HepG2 (cell line): Measurements from ENCODE around the gene STIP1. TPM values are rescaled to one million over a fixed set of nuclear protein-coding genes. Genes with fewer than 3 reads are reported as not detected.

Experiments
- BORCS8-MEF2B ChIP-seq: sonication (generic); formaldehyde crosslinking; IDR thresholded peaks from 2 replicates; pipeline ENCODE4 v1.8.0; 2022; ENCODE audit warnings: mild to moderate bottlenecking, missing genetic modification reagents
- CCDC6 ChIP-seq: sonication (generic); formaldehyde crosslinking; IDR thresholded peaks from 2 replicates; pipeline ENCODE4 v1.8.1; 2022; ENCODE audit warnings: mild to moderate bottlenecking, missing genetic modification reagents, moderate library complexity
- DNMT3B ChIP-seq: conservative IDR thresholded peaks from 2 replicates; pipeline ENCODE4 v1.6.1; 2016; ENCODE audit warnings: missing biosample characterization, control low read depth
- HIVEP1 ChIP-seq: sonication (generic); formaldehyde crosslinking; IDR thresholded peaks from 2 replicates; pipeline ENCODE4 v1.4.0; 2020; ENCODE audit warnings: mild to moderate bottlenecking, missing genetic modification reagents
- HNRNPUL1 ChIP-seq: fragments of 200-400 bp; formaldehyde crosslinking; IDR thresholded peaks from 2 replicates; pipeline ENCODE4 v1.6.1; 2017; ENCODE audit warnings: low read depth, mild to moderate bottlenecking, low read length, moderate library complexity
- KDM5A ChIP-seq: fragments of 200-600 bp; sonication (generic); IDR thresholded peaks from 2 replicates; pipeline ENCODE4 v1.7.0; 2018; ENCODE audit warnings: antibody characterized with exemption, mild to moderate bottlenecking, low read length, borderline replicate concordance
- LCORL ChIP-seq, 2 experiments: fragments of 450-650 bp in 1 of 2; sonication (generic) in 1 of 2; formaldehyde crosslinking in 1 of 2; IDR thresholded peaks; 2 replicates each; pipeline versions ENCODE4 v1.5.0 to v1.6.1; 2017 to 2020; ENCODE audit warnings: antibody characterized with exemption in 1 of 2, missing genetic modification reagents in 1 of 2
- MAFG ChIP-seq: sonication (generic); formaldehyde crosslinking; IDR thresholded peaks from 2 replicates; pipeline ENCODE4 v1.5.1; 2020; ENCODE audit warnings: mild to moderate bottlenecking, missing genetic modification reagents
- MATR3 ChIP-seq: sonication (generic); formaldehyde crosslinking; IDR thresholded peaks from 2 replicates; pipeline ENCODE4 v1.4.0; 2020; ENCODE audit warnings: missing genetic modification reagents
- MED8 ChIP-seq: sonication (generic); formaldehyde crosslinking; IDR thresholded peaks from 2 replicates; pipeline ENCODE4 v1.8.1; 2023; ENCODE audit warnings: mild to moderate bottlenecking, missing genetic modification reagents; ENCODE audit not compliant: insufficient replicate concordance
- MTF1 ChIP-seq: sonication (generic); formaldehyde crosslinking; IDR thresholded peaks from 2 replicates; pipeline ENCODE4 v1.5.0; 2020; ENCODE audit warnings: missing genetic modification reagents
- PCBP2 ChIP-seq: fragments of 200-400 bp; formaldehyde crosslinking; optimal IDR thresholded peaks from 2 replicates; pipeline ENCODE3; 2018; ENCODE audit warnings: low read length, low read depth; ENCODE audit not compliant: poor library complexity, severe bottlenecking
- PRDM10 ChIP-seq: sonication (generic); formaldehyde crosslinking; IDR thresholded peaks from 2 replicates; pipeline ENCODE4 v1.4.0; 2020; ENCODE audit warnings: low read depth, missing genetic modification reagents
- SMAD3 ChIP-seq: sonication (generic); formaldehyde crosslinking; IDR thresholded peaks from 2 replicates; pipeline ENCODE4 v1.4.0; 2020; ENCODE audit warnings: missing genetic modification reagents
- THRA ChIP-seq: sonication (generic); formaldehyde crosslinking; IDR thresholded peaks from 2 replicates; pipeline ENCODE4 v1.4.0; 2020; ENCODE audit warnings: missing genetic modification reagents, borderline replicate concordance
- U2AF1 ChIP-seq: fragments of 200-400 bp; formaldehyde crosslinking; optimal IDR thresholded peaks from 2 replicates; pipeline ENCODE3; 2017; ENCODE audit warnings: mild to moderate bottlenecking, low read depth, low read length
- ZBTB26 ChIP-seq: IDR thresholded peaks from 2 replicates; pipeline ENCODE4 v1.6.1; 2016; ENCODE audit warnings: missing compliant biosample characterization, missing genetic modification reagents, borderline replicate concordance
- ZNF34 ChIP-seq: sonication (generic); formaldehyde crosslinking; IDR thresholded peaks from 2 replicates; pipeline ENCODE4 v1.4.0; 2020; ENCODE audit warnings: mild to moderate bottlenecking, missing genetic modification reagents, borderline replicate concordance
- ZNF367 ChIP-seq: sonication (generic); formaldehyde crosslinking; IDR thresholded peaks from 2 replicates; pipeline ENCODE4 v1.4.0; 2020; ENCODE audit warnings: missing genetic modification reagents, borderline replicate concordance
- ZNF496 ChIP-seq: sonication (generic); formaldehyde crosslinking; IDR thresholded peaks from 2 replicates; pipeline ENCODE4 v1.8.1; 2023; ENCODE audit warnings: mild to moderate bottlenecking, moderate library complexity, missing genetic modification reagents; ENCODE audit not compliant: insufficient replicate concordance
- polyA plus RNA-seq, 8 experiments: library from polyadenylated mRNA; depleted of rRNA in 3 of 8; stranded (reverse) in 7 of 8; unstranded in 1 of 8; fragments of >200 nt; fragmentation: Illumina TruSeq in 4 of 8; extraction: Trizol in 4 of 8; gene quantifications; 2 replicates each; pipeline versions ENCODE4 v1.2.1 to v1.2.3, GENCODE V29; 2011 to 2016; ENCODE audit warnings: low read depth in 4 of 8, missing spikeins in 1 of 8, mixed read lengths in 1 of 8; ENCODE audit not compliant: insufficient read depth in 1 of 8
- total RNA-seq, 5 experiments: library from RNA; depleted of rRNA; stranded (reverse); fragments of >200 nt; fragmentation: Illumina TruSeq; extraction: Trizol; gene quantifications; 2 replicates each; pipeline ENCODE4 v1.2.3, GENCODE V29; 2016; ENCODE audit warnings: low read depth in 1 of 5
- TF ChIP-seq, protein P1 (sequence below): sonication (generic); formaldehyde crosslinking; IDR thresholded peaks from 2 replicates; pipeline ENCODE4 v1.5.1; 2020; ENCODE audit warnings: missing genetic modification reagents, mild to moderate bottlenecking, borderline replicate concordance

STIP1 gene
- total and polyA plus RNA-seq, 2 of the 13 experiments (the other 11 are each of a cell fraction or from before 2014, with no cell fraction given), result 81.1 to 217 TPM

- TF ChIP-seq PRDM10 (CRISPR knock-in tag) (peak; percentile 14; the same call in 1 of the 2 replicates), ZNF367 (CRISPR knock-in tag) (no peak), MAFG (CRISPR knock-in tag) (no peak), LCORL (IDR thresholded peaks at IDR 0.05) (no peak), LCORL (CRISPR knock-in tag; IDR thresholded peaks at IDR 0.05) (peak; percentile 61; the same call in 1 of the 2 replicates), DNMT3B (peak; percentile 94), ZNF496 (peak; percentile 19), MTF1 (CRISPR knock-in tag) (peak; percentile 86; the same call in 1 of the 2 replicates), SMAD3 (CRISPR knock-in tag) (no peak), ZNF34 (CRISPR knock-in tag) (peak; percentile 94; the same call in 1 of the 2 replicates), ZBTB26 (CRISPR knock-in tag) (no peak; the same call in 1 of the 2 replicates), THRA (CRISPR knock-in tag) (no peak; the same call in 1 of the 2 replicates), MATR3 (CRISPR knock-in tag) (no peak), CCDC6 (CRISPR knock-in tag) (peak; percentile 91; the same call in 1 of the 2 replicates), HNRNPUL1 (no peak), BORCS8-MEF2B (peak; percentile 94), MED8 (CRISPR knock-in tag) (no peak), PCBP2 (no peak), U2AF1 (no peak), HIVEP1 (CRISPR knock-in tag) (peak; percentile 97), KDM5A (no peak)
- TF ChIP-seq, protein P1, sequence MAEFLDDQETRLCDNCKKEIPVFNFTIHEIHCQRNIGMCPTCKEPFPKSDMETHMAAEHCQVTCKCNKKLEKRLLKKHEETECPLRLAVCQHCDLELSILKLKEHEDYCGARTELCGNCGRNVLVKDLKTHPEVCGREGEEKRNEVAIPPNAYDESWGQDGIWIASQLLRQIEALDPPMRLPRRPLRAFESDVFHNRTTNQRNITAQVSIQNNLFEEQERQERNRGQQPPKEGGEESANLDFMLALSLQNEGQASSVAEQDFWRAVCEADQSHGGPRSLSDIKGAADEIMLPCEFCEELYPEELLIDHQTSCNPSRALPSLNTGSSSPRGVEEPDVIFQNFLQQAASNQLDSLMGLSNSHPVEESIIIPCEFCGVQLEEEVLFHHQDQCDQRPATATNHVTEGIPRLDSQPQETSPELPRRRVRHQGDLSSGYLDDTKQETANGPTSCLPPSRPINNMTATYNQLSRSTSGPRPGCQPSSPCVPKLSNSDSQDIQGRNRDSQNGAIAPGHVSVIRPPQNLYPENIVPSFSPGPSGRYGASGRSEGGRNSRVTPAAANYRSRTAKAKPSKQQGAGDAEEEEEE (CRISPR knock-in tag), result no peak
These were observed 737 bp upstream of the STIP1 start (continued) for GRCh38 chr11:64185175-64185692.
